ENCODE data around the gene DENND2C. TPM values are rescaled to one million over a fixed set of nuclear protein-coding genes. Genes with fewer than 3 reads are reported as not detected.

The DENND2C gene
- total RNA-seq, 1 experiment from 2014 or later, result 1.3 TPM

- intact Hi-C loops (cut with micrococcal nuclease; ENCODE audit: unreplicated experiment), result no loop called here
- H3K27ac Mint-ChIP-seq (ENCODE audit: unreplicated experiment), result no peak overlapping the region
- CTCF ChIA-PET, result interaction anchor here (0.7 kb wide), 1 partner anchor 772 kb away, joined by 3 read pairs; no protein-coding TSS in a partner anchor
These were observed 9.6 kb downstream of the DENND2C start for GRCh38 chr1:114660238-114660637.

GRCh38 chr1:114651893-114652292 lies 18.0 kb downstream of the DENND2C start:
- Mint-ChIP-seq H3K27ac (ENCODE audit: unreplicated experiment) (no peak overlapping the region), H3K36me3 (ENCODE audit: insufficient read depth, unreplicated experiment) (no peaks in the 10 kb centered on the region), H3K27me3 (ENCODE audit: unreplicated experiment) (peaks cover under 1% of the 10 kb centered on the region), H3K4me1 (ENCODE audit: low read depth, unreplicated experiment) (no peaks in the 10 kb centered on the region), H3K9me3 (ENCODE audit: low read depth, unreplicated experiment) (no peaks in the 10 kb centered on the region), H3K4me3 (ENCODE audit: low read depth, unreplicated experiment) (no peak overlapping the region)
- CTCF ChIA-PET, result no interaction called here
- no peak for DNase-seq
- BruUV-seq (replicated peaks), result no TSS peak
- no peak for TF ChIP-seq CTCF (IDR thresholded peaks at IDR 0.05; ENCODE audit: unreplicated experiment)
- intact Hi-C loops (cut with micrococcal nuclease; ENCODE audit: unreplicated experiment), result no loop called here

More at GRCh38 chr1:114660238-114660637, 9.6 kb downstream of the DENND2C start:
- Mint-ChIP-seq H3K9me3 (ENCODE audit: low read depth, unreplicated experiment) (no peaks in the 10 kb centered on the region), H3K36me3 (ENCODE audit: insufficient read depth, unreplicated experiment) (no peaks in the 10 kb centered on the region), H3K27me3 (ENCODE audit: unreplicated experiment) (peaks cover 12% of the 10 kb centered on the region), H3K4me1 (ENCODE audit: low read depth, unreplicated experiment) (no peaks in the 10 kb centered on the region), H3K4me3 (ENCODE audit: low read depth, unreplicated experiment) (no peak overlapping the region)
- DNase-seq, result no peak
- BruUV-seq (replicated peaks), result no TSS peak
- TF ChIP-seq CTCF (IDR thresholded peaks at IDR 0.05; ENCODE audit: unreplicated experiment), result no peak

- Mint-ChIP-seq H3K36me3 (ENCODE audit: insufficient read depth, unreplicated experiment) (no peaks in the 10 kb centered on the region), H3K4me1 (ENCODE audit: low read depth, unreplicated experiment) (no peaks in the 10 kb centered on the region), H3K27ac (ENCODE audit: unreplicated experiment) (no peak overlapping the region), H3K4me3 (ENCODE audit: low read depth, unreplicated experiment) (no peak overlapping the region), H3K27me3 (ENCODE audit: unreplicated experiment) (no peaks in the 10 kb centered on the region), H3K9me3 (ENCODE audit: low read depth, unreplicated experiment) (no peaks in the 10 kb centered on the region)
- no peak for TF ChIP-seq CTCF (IDR thresholded peaks at IDR 0.05; ENCODE audit: unreplicated experiment)
- CTCF ChIA-PET, result no interaction called here
- intact Hi-C loops (cut with micrococcal nuclease; ENCODE audit: unreplicated experiment), result no loop called here
- no peak for DNase-seq
- BruUV-seq (replicated peaks), result no TSS peak
These were observed 21.3 kb downstream of the DENND2C start for GRCh38 chr1:114648503-114648902.

- H3K4me3 Mint-ChIP-seq (ENCODE audit: low read depth, unreplicated experiment), result no peak overlapping the region
- H3K9me3 Mint-ChIP-seq (ENCODE audit: low read depth, unreplicated experiment), result no peaks in the 10 kb centered on the region
- CTCF ChIA-PET, result no interaction called here
- H3K36me3 Mint-ChIP-seq (ENCODE audit: insufficient read depth, unreplicated experiment), result no peaks in the 10 kb centered on the region
- TF ChIP-seq CTCF (IDR thresholded peaks at IDR 0.05; ENCODE audit: unreplicated experiment), result no peak
- intact Hi-C loops (cut with micrococcal nuclease; ENCODE audit: unreplicated experiment), result no loop called here
- no TSS peak for BruUV-seq (replicated peaks)
- no peaks in the 10 kb centered on the region for H3K4me1 Mint-ChIP-seq (ENCODE audit: low read depth, unreplicated experiment)
- no peak overlapping the region for H3K27ac Mint-ChIP-seq (ENCODE audit: unreplicated experiment)
- no peak for DNase-seq
- no peaks in the 10 kb centered on the region for H3K27me3 Mint-ChIP-seq (ENCODE audit: unreplicated experiment)
These were observed 28.5 kb downstream of the DENND2C start for GRCh38 chr1:114641377-114641776.

Data from Calu3 (cell line).